ENCODE measurements around the gene C5.

The C5 gene

DNA sequence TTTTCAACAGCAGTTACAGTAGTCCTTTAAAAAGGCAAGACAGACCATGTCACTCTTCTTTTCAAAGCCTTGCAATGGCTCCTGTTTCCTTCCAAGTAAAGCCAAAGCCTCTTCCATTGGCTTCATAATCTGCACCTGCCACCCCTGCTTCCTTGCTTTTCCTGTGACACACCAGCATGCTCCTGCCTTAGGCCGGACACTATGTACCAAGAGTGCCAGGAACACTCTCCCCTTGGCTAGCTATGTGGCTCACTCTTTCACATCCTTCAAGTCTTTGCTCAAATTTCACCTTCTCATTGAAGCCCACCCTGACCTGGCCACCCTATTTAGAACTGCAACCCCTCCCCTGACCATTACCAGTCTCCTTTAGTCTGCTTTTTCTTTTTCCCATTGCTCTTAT is 101.3 kb downstream of the C5 start:
- DNase-seq (ENCODE audit: extremely low spot score): no peak
- CTCF ChIA-PET: no interaction called here
- POLR2A ChIA-PET: no interaction called here
- TF ChIP-seq NFRKB (IDR thresholded peaks at IDR 0.05): no peak
- no peak for TF ChIP-seq FOXM1 (IDR thresholded peaks at IDR 0.05; ENCODE audit: borderline replicate concordance)
- no peak for TF ChIP-seq BHLHE40 (IDR thresholded peaks at IDR 0.05; ENCODE audit: borderline replicate concordance)
- no peak for TF ChIP-seq L3MBTL2 (conservative IDR thresholded peaks at IDR 0.05)
- no peak for TF ChIP-seq ZNF384 (IDR thresholded peaks at IDR 0.05)
- no peak for TF ChIP-seq CTBP1 (IDR thresholded peaks at IDR 0.05; ENCODE audit: borderline replicate concordance)

GRCh38 chr9:120947222-120947621 is 102.9 kb downstream of the C5 start:
- no peak for DNase-seq (ENCODE audit: extremely low spot score)
- no peak for TF ChIP-seq ARNT (IDR thresholded peaks at IDR 0.05)
- TF ChIP-seq TARDBP (IDR thresholded peaks at IDR 0.05): no peak
- TF ChIP-seq L3MBTL2 (conservative IDR thresholded peaks at IDR 0.05): no peak
- TF ChIP-seq NFRKB (IDR thresholded peaks at IDR 0.05): no peak
- no peak for TF ChIP-seq CTBP1 (IDR thresholded peaks at IDR 0.05; ENCODE audit: borderline replicate concordance)
- TF ChIP-seq SP1 (IDR thresholded peaks at IDR 0.05): no peak
- TF ChIP-seq BHLHE40 (IDR thresholded peaks at IDR 0.05; ENCODE audit: borderline replicate concordance): no peak
- TF ChIP-seq FOXM1 (IDR thresholded peaks at IDR 0.05; ENCODE audit: borderline replicate concordance): no peak
- no peak for TF ChIP-seq LEF1 (IDR thresholded peaks at IDR 0.05; ENCODE audit: borderline replicate concordance)
- TF ChIP-seq PKNOX1 (IDR thresholded peaks at IDR 0.05): no peak
- no peak for TF ChIP-seq ZNF384 (IDR thresholded peaks at IDR 0.05)
- TF ChIP-seq FOXK2 (IDR thresholded peaks at IDR 0.05): no peak
- no peak for TF ChIP-seq SUZ12 (IDR thresholded peaks at IDR 0.05)
- no peak for TF ChIP-seq FOXA1 (IDR thresholded peaks at IDR 0.05)
- TF ChIP-seq HDGF (IDR thresholded peaks at IDR 0.05; ENCODE audit: borderline replicate concordance): no peak
- TF ChIP-seq ELF4 (IDR thresholded peaks at IDR 0.05): no peak
- CTCF ChIA-PET: no interaction called here
- POLR2A ChIA-PET: no interaction called here

- CTCF ChIA-PET: no interaction called here
- DNase-seq (ENCODE audit: extremely low spot score): no peak
- no peak for TF ChIP-seq SP1 (IDR thresholded peaks at IDR 0.05)
- TF ChIP-seq L3MBTL2 (conservative IDR thresholded peaks at IDR 0.05): no peak
- no peak for TF ChIP-seq ZNF384 (IDR thresholded peaks at IDR 0.05)
- no peak for TF ChIP-seq PKNOX1 (IDR thresholded peaks at IDR 0.05)
- no peak for TF ChIP-seq BHLHE40 (IDR thresholded peaks at IDR 0.05; ENCODE audit: borderline replicate concordance)
- TF ChIP-seq ELF4 (IDR thresholded peaks at IDR 0.05): no peak
- TF ChIP-seq TARDBP (IDR thresholded peaks at IDR 0.05): no peak
- TF ChIP-seq FOXA1 (IDR thresholded peaks at IDR 0.05): no peak
- no peak for TF ChIP-seq NFRKB (IDR thresholded peaks at IDR 0.05)
- no peak for TF ChIP-seq FOXM1 (IDR thresholded peaks at IDR 0.05; ENCODE audit: borderline replicate concordance)
- no peak for TF ChIP-seq ARNT (IDR thresholded peaks at IDR 0.05)
- no peak for TF ChIP-seq HDGF (IDR thresholded peaks at IDR 0.05; ENCODE audit: borderline replicate concordance)
- POLR2A ChIA-PET: no interaction called here
Observed at GRCh38 chr9:120946259-120946658, 103.8 kb downstream of the C5 start.

GRCh38 chr9:120944948-120945347 is 105.1 kb downstream of the C5 start:
- no peak for TF ChIP-seq TARDBP (IDR thresholded peaks at IDR 0.05)
- no peak for TF ChIP-seq FOXK2 (IDR thresholded peaks at IDR 0.05)
- TF ChIP-seq LEF1 (IDR thresholded peaks at IDR 0.05; ENCODE audit: borderline replicate concordance): no peak
- no peak for TF ChIP-seq ELF4 (IDR thresholded peaks at IDR 0.05)
- no peak for TF ChIP-seq PKNOX1 (IDR thresholded peaks at IDR 0.05)
- no peak for TF ChIP-seq FOXM1 (IDR thresholded peaks at IDR 0.05; ENCODE audit: borderline replicate concordance)
- TF ChIP-seq L3MBTL2 (conservative IDR thresholded peaks at IDR 0.05): no peak
- no peak for TF ChIP-seq SUZ12 (IDR thresholded peaks at IDR 0.05)
- TF ChIP-seq ARNT (IDR thresholded peaks at IDR 0.05): no peak
- TF ChIP-seq NFRKB (IDR thresholded peaks at IDR 0.05): no peak
- no peak for TF ChIP-seq SP1 (IDR thresholded peaks at IDR 0.05)
- TF ChIP-seq ZNF384 (IDR thresholded peaks at IDR 0.05): no peak
- no peak for TF ChIP-seq CTBP1 (IDR thresholded peaks at IDR 0.05; ENCODE audit: borderline replicate concordance)
- no peak for TF ChIP-seq BHLHE40 (IDR thresholded peaks at IDR 0.05; ENCODE audit: borderline replicate concordance)
- TF ChIP-seq HDGF (IDR thresholded peaks at IDR 0.05; ENCODE audit: borderline replicate concordance): no peak
- TF ChIP-seq FOXA1 (IDR thresholded peaks at IDR 0.05): no peak
- POLR2A ChIA-PET: no interaction called here
- CTCF ChIA-PET: no interaction called here
- DNase-seq (ENCODE audit: extremely low spot score): no peak

DNA sequence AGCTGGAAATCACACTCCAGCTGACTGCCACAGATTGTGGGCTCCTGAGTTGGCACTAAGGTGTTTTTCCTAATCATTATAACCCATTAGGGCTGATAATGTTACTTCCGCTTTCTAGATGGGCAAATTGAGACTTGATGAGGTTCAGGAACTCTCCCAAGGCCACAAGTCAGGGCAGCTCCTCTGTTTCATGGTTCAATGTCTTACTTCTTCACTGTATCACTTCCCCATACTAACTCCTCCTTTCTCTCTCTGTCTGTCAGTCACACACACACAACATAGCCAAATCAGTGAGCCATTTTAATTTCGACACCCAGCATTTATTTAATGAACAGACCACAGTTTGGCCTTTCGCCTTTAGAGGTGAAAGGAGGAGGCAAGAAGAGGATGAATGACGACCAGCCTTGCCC is 105.6 kb downstream of the C5 start:
- no peak for DNase-seq (ENCODE audit: extremely low spot score)
- TF ChIP-seq ZNF384 (IDR thresholded peaks at IDR 0.05) (no peak), PKNOX1 (IDR thresholded peaks at IDR 0.05) (no peak), FOXM1 (IDR thresholded peaks at IDR 0.05; ENCODE audit: borderline replicate concordance) (no peak), TARDBP (IDR thresholded peaks at IDR 0.05) (no peak), SUZ12 (IDR thresholded peaks at IDR 0.05) (no peak), FOXA1 (IDR thresholded peaks at IDR 0.05) (no peak), ARNT (IDR thresholded peaks at IDR 0.05) (no peak), SP1 (IDR thresholded peaks at IDR 0.05) (no peak), LEF1 (IDR thresholded peaks at IDR 0.05; ENCODE audit: borderline replicate concordance) (no peak), CTBP1 (IDR thresholded peaks at IDR 0.05; ENCODE audit: borderline replicate concordance) (no peak), BHLHE40 (IDR thresholded peaks at IDR 0.05; ENCODE audit: borderline replicate concordance) (no peak), ELF4 (IDR thresholded peaks at IDR 0.05) (no peak), FOXK2 (IDR thresholded peaks at IDR 0.05) (no peak)
- POLR2A ChIA-PET: no interaction called here
- CTCF ChIA-PET: no interaction called here
